HepG2 (cell line): Measurements from ENCODE around the gene CNNM4. TPM values are rescaled to one million over a fixed set of nuclear protein-coding genes. Genes with fewer than 3 reads are reported as not detected.

Source experiments
- ATF7-NPFF ChIP-seq: sonication (generic); formaldehyde crosslinking; IDR thresholded peaks from 2 replicates; pipeline ENCODE4 v1.8.1; 2023; ENCODE audit warnings: mild to moderate bottlenecking, low read depth, missing genetic modification reagents, moderate library complexity
- HOXD1 ChIP-seq: sonication (generic); formaldehyde crosslinking; IDR thresholded peaks from 2 replicates; pipeline ENCODE4 v1.5.0; 2020; ENCODE audit warnings: missing genetic modification reagents
- MED13 ChIP-seq: sonication (generic); formaldehyde crosslinking; IDR thresholded peaks from 2 replicates; pipeline ENCODE4 v1.5.0; 2020; ENCODE audit warnings: missing genetic modification reagents
- SAFB2 ChIP-seq: sonication (generic); formaldehyde crosslinking; IDR thresholded peaks from 2 replicates; pipeline ENCODE4 v1.5.1; 2020; ENCODE audit warnings: missing genetic modification reagents, low read depth, mild to moderate bottlenecking, borderline replicate concordance
- SAP130 ChIP-seq: IDR thresholded peaks from 2 replicates; pipeline ENCODE4 v1.6.1; 2016; ENCODE audit warnings: low read depth
- SOX6 ChIP-seq, 2 experiments: fragments of 450-650 bp in 1 of 2; sonication (generic) in 1 of 2; formaldehyde crosslinking in 1 of 2; IDR thresholded peaks; 2 replicates each; pipeline versions ENCODE4 v1.4.0 to v1.6.1; 2017 to 2020; ENCODE audit warnings: antibody characterized with exemption in 1 of 2, mild to moderate bottlenecking in 1 of 2, missing genetic modification reagents in 1 of 2
- TMF1 ChIP-seq: sonication (generic); formaldehyde crosslinking; IDR thresholded peaks from 2 replicates; pipeline ENCODE4 v1.8.1; 2022; ENCODE audit warnings: low read depth, missing genetic modification reagents
- TSC22D2 ChIP-seq: sonication (generic); formaldehyde crosslinking; IDR thresholded peaks from 2 replicates; pipeline ENCODE4 v1.5.1; 2020; ENCODE audit warnings: missing genetic modification reagents, mild to moderate bottlenecking, borderline replicate concordance
- ZFX ChIP-seq: sonication (generic); formaldehyde crosslinking; IDR thresholded peaks from 2 replicates; pipeline ENCODE4 v1.4.0; 2020; ENCODE audit warnings: mild to moderate bottlenecking, low read depth, missing genetic modification reagents, moderate library complexity
- ZMAT3 ChIP-seq: sonication (generic); formaldehyde crosslinking; conservative IDR thresholded peaks from 2 replicates; pipeline ENCODE4 v1.7.0; 2021; ENCODE audit warnings: missing genetic modification reagents
- ZNF546 ChIP-seq: sonication (generic); formaldehyde crosslinking; conservative IDR thresholded peaks from 2 replicates; pipeline ENCODE4 v1.8.1; 2023; ENCODE audit warnings: mild to moderate bottlenecking, missing genetic modification reagents
- ZNF660 ChIP-seq: sonication (generic); formaldehyde crosslinking; IDR thresholded peaks from 2 replicates; pipeline ENCODE4 v1.5.1; 2020; ENCODE audit warnings: mild to moderate bottlenecking, low read depth, missing genetic modification reagents, borderline replicate concordance
- ZNF773 ChIP-seq: sonication (generic); formaldehyde crosslinking; IDR thresholded peaks from 2 replicates; pipeline ENCODE4 v1.4.0; 2020; ENCODE audit warnings: missing genetic modification reagents, borderline replicate concordance
- ZNF788 ChIP-seq: sonication (generic); formaldehyde crosslinking; IDR thresholded peaks from 2 replicates; pipeline ENCODE4 v1.5.0; 2020; ENCODE audit warnings: mild to moderate bottlenecking, missing genetic modification reagents, borderline replicate concordance
- polyA plus RNA-seq, 8 experiments: library from polyadenylated mRNA; depleted of rRNA in 3 of 8; stranded (reverse) in 7 of 8; unstranded in 1 of 8; fragments of >200 nt; fragmentation: Illumina TruSeq in 4 of 8; extraction: Trizol in 4 of 8; gene quantifications; 2 replicates each; pipeline versions ENCODE4 v1.2.1 to v1.2.3, GENCODE V29; 2011 to 2016; ENCODE audit warnings: low read depth in 4 of 8, missing spikeins in 1 of 8, mixed read lengths in 1 of 8; ENCODE audit not compliant: insufficient read depth in 1 of 8
- total RNA-seq, 5 experiments: library from RNA; depleted of rRNA; stranded (reverse); fragments of >200 nt; fragmentation: Illumina TruSeq; extraction: Trizol; gene quantifications; 2 replicates each; pipeline ENCODE4 v1.2.3, GENCODE V29; 2016; ENCODE audit warnings: low read depth in 1 of 5
- TF ChIP-seq, protein P1 (sequence below): IDR thresholded peaks from 2 replicates; pipeline ENCODE4 v1.6.1; 2016; ENCODE audit warnings: missing compliant biosample characterization, missing genetic modification reagents, borderline replicate concordance
- TF ChIP-seq, protein P2 (sequence below): sonication (generic); formaldehyde crosslinking; conservative IDR thresholded peaks from 2 replicates; pipeline ENCODE4 v1.8.0; 2022; ENCODE audit warnings: low read depth, missing genetic modification reagents
- TF ChIP-seq, protein P3 (sequence below), 2 experiments: sonication (generic) in 1 of 2; formaldehyde crosslinking in 1 of 2; IDR thresholded peaks; 2 replicates each; pipeline versions ENCODE4 v1.5.1 to v1.6.1; 2011 to 2020; ENCODE audit warnings: borderline replicate concordance in 1 of 2, low read depth in 1 of 2, low read length in 1 of 2, mild to moderate bottlenecking in 1 of 2, missing genetic modification reagents in 1 of 2, moderate library complexity in 1 of 2
- TF ChIP-seq, protein P4 (sequence below): sonication (generic); formaldehyde crosslinking; IDR thresholded peaks from 2 replicates; pipeline ENCODE4 v1.4.0; 2020; ENCODE audit warnings: low read depth, mild to moderate bottlenecking, missing genetic modification reagents

The CNNM4 gene
- total and polyA plus RNA-seq, 2 of the 13 experiments (the other 11 are each of a cell fraction or from before 2014, with no cell fraction given), result 5.9 to 8.4 TPM

DNA sequence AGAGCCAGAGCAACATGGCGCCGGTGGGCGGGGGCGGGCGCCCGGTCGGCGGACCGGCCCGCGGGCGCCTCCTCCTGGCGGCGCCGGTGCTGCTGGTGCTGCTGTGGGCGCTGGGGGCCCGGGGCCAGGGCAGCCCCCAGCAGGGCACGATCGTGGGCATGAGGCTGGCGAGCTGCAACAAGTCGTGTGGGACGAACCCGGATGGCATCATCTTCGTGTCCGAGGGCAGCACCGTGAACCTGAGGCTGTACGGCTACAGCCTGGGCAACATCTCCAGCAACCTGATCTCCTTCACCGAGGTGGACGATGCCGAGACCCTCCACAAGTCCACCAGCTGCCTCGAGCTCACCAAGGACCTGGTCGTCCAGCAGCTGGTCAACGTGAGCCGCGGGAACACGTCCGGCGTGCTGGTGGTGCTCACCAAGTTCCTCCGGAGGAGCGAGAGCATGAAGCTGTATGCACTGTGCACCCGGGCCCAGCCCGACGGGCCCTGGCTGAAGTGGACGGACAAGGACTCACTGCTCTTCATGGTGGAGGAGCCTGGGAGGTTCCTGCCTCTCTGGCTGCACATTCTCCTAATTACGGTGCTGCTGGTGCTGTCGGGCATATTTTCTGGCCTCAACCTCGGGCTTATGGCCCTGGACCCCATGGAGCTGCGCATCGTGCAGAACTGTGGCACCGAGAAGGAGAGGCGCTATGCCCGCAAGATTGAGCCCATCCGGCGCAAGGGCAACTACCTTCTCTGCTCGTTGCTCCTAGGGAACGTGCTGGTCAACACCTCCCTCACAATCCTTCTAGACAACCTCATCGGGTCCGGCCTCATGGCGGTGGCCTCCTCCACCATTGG is 507 bp downstream of the CNNM4 start (continued):
- TF ChIP-seq, protein P1, sequence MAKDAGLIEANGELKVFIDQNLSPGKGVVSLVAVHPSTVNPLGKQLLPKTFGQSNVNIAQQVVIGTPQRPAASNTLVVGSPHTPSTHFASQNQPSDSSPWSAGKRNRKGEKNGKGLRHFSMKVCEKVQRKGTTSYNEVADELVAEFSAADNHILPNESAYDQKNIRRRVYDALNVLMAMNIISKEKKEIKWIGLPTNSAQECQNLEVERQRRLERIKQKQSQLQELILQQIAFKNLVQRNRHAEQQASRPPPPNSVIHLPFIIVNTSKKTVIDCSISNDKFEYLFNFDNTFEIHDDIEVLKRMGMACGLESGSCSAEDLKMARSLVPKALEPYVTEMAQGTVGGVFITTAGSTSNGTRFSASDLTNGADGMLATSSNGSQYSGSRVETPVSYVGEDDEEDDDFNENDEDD (CRISPR knock-in tag), result 0 out of 2 replicates have a peak, but pooled peaks have one; percentile 28
- TF ChIP-seq ZNF773 (CRISPR knock-in tag) (peak; percentile 82; the same call in 1 of the 2 replicates), ATF7-NPFF (CRISPR knock-in tag) (peak; percentile 72), ZMAT3 (CRISPR knock-in tag) (peak; percentile 34), MED13 (CRISPR knock-in tag) (0 out of 2 replicates have a peak, but pooled peaks have one; percentile 9), HOXD1 (no peak; the same call in 1 of the 2 replicates), SAP130 (CRISPR knock-in tag) (peak; percentile 37; the same call in 1 of the 2 replicates), ZNF660 (CRISPR knock-in tag) (no peak), TMF1 (CRISPR knock-in tag) (peak; percentile 66; the same call in 1 of the 2 replicates), SAFB2 (CRISPR knock-in tag) (0 out of 2 replicates have a peak, but pooled peaks have one; percentile 41), TSC22D2 (CRISPR knock-in tag) (0 out of 2 replicates have a peak, but pooled peaks have one; percentile 38), ZFX (CRISPR knock-in tag) (peak; percentile 70), ZNF788 (CRISPR knock-in tag) (peak; percentile 26; the same call in 1 of the 2 replicates), ZNF546 (CRISPR knock-in tag) (no peak), SOX6 (IDR thresholded peaks at IDR 0.05) (no peak), SOX6 (CRISPR knock-in tag; IDR thresholded peaks at IDR 0.05) (no peak)
- TF ChIP-seq, protein P2, sequence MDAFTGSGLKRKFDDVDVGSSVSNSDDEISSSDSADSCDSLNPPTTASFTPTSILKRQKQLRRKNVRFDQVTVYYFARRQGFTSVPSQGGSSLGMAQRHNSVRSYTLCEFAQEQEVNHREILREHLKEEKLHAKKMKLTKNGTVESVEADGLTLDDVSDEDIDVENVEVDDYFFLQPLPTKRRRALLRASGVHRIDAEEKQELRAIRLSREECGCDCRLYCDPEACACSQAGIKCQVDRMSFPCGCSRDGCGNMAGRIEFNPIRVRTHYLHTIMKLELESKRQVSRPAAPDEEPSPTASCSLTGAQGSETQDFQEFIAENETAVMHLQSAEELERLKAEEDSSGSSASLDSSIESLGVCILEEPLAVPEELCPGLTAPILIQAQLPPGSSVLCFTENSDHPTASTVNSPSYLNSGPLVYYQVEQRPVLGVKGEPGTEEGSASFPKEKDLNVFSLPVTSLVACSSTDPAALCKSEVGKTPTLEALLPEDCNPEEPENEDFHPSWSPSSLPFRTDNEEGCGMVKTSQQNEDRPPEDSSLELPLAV, result 0 out of 2 replicates have a peak, but pooled peaks have one; percentile 29
- TF ChIP-seq, protein P3, sequence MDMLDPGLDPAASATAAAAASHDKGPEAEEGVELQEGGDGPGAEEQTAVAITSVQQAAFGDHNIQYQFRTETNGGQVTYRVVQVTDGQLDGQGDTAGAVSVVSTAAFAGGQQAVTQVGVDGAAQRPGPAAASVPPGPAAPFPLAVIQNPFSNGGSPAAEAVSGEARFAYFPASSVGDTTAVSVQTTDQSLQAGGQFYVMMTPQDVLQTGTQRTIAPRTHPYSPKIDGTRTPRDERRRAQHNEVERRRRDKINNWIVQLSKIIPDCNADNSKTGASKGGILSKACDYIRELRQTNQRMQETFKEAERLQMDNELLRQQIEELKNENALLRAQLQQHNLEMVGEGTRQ (IDR thresholded peaks at IDR 0.05; ENCODE audit: low read depth, low read length), result no peak
- TF ChIP-seq, protein P3 (CRISPR knock-in tag; IDR thresholded peaks at IDR 0.05; ENCODE audit: borderline replicate concordance), result no peak
- TF ChIP-seq, protein P4, sequence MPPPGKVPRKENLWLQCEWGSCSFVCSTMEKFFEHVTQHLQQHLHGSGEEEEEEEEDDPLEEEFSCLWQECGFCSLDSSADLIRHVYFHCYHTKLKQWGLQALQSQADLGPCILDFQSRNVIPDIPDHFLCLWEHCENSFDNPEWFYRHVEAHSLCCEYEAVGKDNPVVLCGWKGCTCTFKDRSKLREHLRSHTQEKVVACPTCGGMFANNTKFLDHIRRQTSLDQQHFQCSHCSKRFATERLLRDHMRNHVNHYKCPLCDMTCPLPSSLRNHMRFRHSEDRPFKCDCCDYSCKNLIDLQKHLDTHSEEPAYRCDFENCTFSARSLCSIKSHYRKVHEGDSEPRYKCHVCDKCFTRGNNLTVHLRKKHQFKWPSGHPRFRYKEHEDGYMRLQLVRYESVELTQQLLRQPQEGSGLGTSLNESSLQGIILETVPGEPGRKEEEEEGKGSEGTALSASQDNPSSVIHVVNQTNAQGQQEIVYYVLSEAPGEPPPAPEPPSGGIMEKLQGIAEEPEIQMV (CRISPR knock-in tag), result 0 out of 2 replicates have a peak, but pooled peaks have one; percentile 51
